ENCODE results near the gene CTRL.
"Not testable (repeated sequence)": the region's sequence is repeated elsewhere in the genome, so short reads cannot be mapped to it uniquely, and the experiment has no call there.

The CTRL gene

GRCh38 chr16:67923414-67924116, 8.1 kb downstream of the CTRL start:
- no peak for DNase-seq (ENCODE audit: low read depth)

- DNase-seq (ENCODE audit: low read depth) = no peak
Observed at GRCh38 chr16:67922740-67923139, 8.9 kb downstream of the CTRL start.

GRCh38 chr16:67922221-67922620, 9.4 kb downstream of the CTRL start:
- DNase-seq (ENCODE audit: low read depth) = no peak

GRCh38 chr16:67919622-67920221, 11.9 kb downstream of the CTRL start:
- DNase-seq (ENCODE audit: low read depth) = no peak

- DNase-seq (ENCODE audit: low read depth) = no peak
Observed at GRCh38 chr16:67917852-67918236, 13.8 kb downstream of the CTRL start.

- no peak for DNase-seq (ENCODE audit: low read depth)
Observed at GRCh38 chr16:67917140-67917851, 14.4 kb downstream of the CTRL start.

- no peak for DNase-seq (ENCODE audit: low read depth)
Observed at GRCh38 chr16:67915831-67916723, 15.6 kb downstream of the CTRL start.

GRCh38 chr16:67915496-67915769, 16.2 kb downstream of the CTRL start:
- DNase-seq (ENCODE audit: low read depth) = not testable (repeated sequence)

- no peak for DNase-seq (ENCODE audit: low read depth)
Observed at GRCh38 chr16:67914758-67915495, 16.7 kb downstream of the CTRL start.

- DNase-seq (ENCODE audit: low read depth) = no peak
Observed at GRCh38 chr16:67910158-67910557, 21.5 kb downstream of the CTRL start.

- DNase-seq (ENCODE audit: low read depth) = no peak
Observed at GRCh38 chr16:67909056-67909742, 22.5 kb downstream of the CTRL start.

- DNase-seq (ENCODE audit: low read depth) = no peak
Observed at GRCh38 chr16:67907397-67908180, 24.1 kb downstream of the CTRL start.

- DNase-seq (ENCODE audit: low read depth) = no peak
Observed at GRCh38 chr16:67902831-67903230, 28.8 kb downstream of the CTRL start.

- DNase-seq (ENCODE audit: low read depth) = no peak
Observed at GRCh38 chr16:67901734-67902133, 29.9 kb downstream of the CTRL start.

- DNase-seq (ENCODE audit: low read depth) = no peak
Observed at GRCh38 chr16:67897231-67897630, 34.4 kb downstream of the CTRL start.

- no peak for DNase-seq (ENCODE audit: low read depth)
Observed at GRCh38 chr16:67893743-67894399, 37.8 kb downstream of the CTRL start.

GRCh38 chr16:67892899-67893742, 38.5 kb downstream of the CTRL start, which contains the start of gene PSKH1:
Gene PSKH1 (plus strand): TSS chr16:67893254. CDS start chr16:67908750, 15,496 bp downstream.
- no peak for DNase-seq (ENCODE audit: low read depth)

- no peak for DNase-seq (ENCODE audit: low read depth)
Observed at GRCh38 chr16:67892375-67892774, 39.3 kb downstream of the CTRL start.

GRCh38 chr16:67888331-67888730, 43.3 kb downstream of the CTRL start:
- DNase-seq (ENCODE audit: low read depth) = no peak
